ENCODE measurements around the gene RHOV.

GRCh38 chr15:40902605-40903561 lies 28.8 kb upstream of the RHOV start:
- TF ChIP-seq CTCF (IDR thresholded peaks at IDR 0.05; ENCODE audit: insufficient read depth, low read depth, low read length) (no peak), EZH2 (IDR thresholded peaks at IDR 0.05; ENCODE audit: insufficient read depth, low read length) (no peak)

Measured in astrocyte (in vitro differentiated cells and primary cell).